HG02870 (cell line): ENCODE data around the gene SAMD10.
"Not testable (repeated sequence)": the region's sequence is repeated elsewhere in the genome, so short reads cannot be mapped to it uniquely, and the experiment has no call there.

ENCODE experiments used
- ATAC-seq: cut with Tn5 transposase; IDR thresholded peaks from one replicate; pipeline ENCODE4 v1.9.1; 2021; ENCODE audit warnings: mild to moderate bottlenecking, moderate library complexity; ENCODE audit not compliant: unreplicated experiment

The SAMD10 gene

DNA sequence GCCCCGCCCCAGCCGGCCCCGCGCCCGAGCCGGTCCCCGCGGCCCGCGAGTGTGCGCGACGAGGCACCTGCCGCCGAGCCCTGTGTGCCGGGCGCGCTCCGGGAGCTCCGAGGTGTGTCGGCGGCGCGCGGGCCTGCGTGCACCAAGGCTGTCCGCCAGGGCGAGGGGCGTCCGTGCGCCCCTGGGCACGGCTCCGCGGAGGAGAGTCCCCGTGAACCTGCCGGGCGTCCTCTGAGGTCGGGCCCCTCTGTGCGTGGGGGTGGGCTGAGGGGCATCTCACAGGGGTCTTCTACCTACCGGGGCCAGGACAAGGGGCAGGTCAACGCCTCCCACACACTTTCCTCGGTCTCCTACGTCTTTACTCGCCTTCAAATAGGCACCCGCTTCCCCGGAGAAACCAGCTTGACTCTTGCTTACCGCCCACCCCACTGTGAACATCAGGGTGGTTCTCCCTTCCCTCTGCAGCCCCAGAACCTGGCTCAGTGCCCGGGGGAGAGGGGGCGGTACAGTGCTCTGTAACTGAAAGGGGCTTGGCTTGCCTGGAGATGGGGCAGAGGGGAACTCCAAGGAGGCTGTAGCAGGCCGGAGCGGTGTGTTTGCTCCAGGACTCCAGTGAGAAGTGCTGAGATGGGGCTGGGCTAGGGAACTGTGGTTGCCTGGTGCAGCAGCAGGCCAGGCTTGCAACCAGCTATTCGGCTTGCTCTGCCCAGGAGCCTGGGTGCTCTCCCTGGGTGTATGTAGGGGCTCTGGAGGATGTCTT is at the start of gene SAMD10:
TSS of gene SAMD10 (minus strand) at position 86 of the 760 bp plus-strand sequence. CDS start 175 bp downstream, outside the sequence.
- peak; percentile 26 for ATAC-seq

DNA sequence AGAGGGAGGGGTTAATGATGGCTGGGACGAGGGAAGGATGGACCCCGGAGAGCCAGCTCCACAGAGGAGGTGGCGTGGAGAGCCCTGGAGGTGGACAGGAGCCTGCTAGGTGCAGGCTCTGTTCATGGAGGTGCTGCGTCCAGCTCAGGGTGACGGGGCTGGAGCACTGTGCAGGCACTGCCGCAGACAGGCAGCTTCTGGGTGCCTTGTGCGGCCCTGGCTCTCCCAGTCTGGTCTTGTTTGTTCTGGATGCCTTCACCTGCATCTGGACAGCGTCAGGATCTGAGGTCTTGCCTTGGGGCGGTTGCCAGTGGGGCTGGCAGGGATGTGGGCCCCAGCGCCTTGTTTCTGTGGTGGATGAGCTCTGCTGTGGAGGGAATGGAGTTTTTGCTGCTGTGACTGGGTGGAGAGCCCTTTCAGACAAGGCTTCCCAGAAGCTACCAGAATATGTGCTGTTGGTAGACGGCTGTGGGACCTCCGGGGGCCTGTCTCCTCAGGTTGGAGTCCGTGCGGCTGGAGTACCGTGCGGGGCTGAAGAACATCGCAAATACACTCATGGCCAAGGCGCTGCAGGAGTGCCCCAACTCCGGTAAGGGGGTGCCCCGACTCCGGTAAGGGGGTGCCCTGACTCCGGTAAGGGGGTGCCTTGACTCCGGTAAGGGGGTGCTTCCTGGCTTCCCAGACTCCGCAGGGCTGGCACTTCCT is 48.7 kb upstream of the SAMD10 start:
- ATAC-seq: no peak

DNA sequence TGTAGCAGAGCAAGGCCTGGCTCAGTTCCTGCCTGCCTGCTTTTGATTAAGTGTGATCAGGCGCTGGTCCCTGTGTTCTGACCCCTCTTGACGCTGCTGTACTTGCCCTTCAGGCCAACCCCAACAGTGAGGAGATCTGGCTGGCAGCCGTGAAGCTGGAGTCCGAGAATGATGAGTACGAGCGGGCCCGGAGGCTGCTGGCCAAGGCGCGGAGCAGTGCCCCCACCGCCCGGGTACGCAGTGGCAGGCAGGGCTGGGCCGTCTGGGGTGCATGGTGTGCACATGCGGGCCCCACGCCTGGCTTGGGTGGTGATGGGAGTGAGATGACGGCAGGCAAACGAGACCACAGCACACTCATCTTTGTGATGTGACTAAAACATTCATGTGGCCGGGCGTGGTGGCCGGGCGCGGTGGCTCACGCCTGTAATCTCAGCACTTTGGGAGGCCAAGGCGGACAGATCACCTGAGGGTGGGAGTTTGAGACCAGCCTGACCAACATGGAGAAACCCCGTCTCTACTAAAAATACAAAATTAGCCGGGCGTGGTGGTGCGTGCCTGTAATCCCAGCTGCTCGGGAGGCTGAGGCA is 46.5 kb upstream of the SAMD10 start:
- ATAC-seq: no peak

DNA sequence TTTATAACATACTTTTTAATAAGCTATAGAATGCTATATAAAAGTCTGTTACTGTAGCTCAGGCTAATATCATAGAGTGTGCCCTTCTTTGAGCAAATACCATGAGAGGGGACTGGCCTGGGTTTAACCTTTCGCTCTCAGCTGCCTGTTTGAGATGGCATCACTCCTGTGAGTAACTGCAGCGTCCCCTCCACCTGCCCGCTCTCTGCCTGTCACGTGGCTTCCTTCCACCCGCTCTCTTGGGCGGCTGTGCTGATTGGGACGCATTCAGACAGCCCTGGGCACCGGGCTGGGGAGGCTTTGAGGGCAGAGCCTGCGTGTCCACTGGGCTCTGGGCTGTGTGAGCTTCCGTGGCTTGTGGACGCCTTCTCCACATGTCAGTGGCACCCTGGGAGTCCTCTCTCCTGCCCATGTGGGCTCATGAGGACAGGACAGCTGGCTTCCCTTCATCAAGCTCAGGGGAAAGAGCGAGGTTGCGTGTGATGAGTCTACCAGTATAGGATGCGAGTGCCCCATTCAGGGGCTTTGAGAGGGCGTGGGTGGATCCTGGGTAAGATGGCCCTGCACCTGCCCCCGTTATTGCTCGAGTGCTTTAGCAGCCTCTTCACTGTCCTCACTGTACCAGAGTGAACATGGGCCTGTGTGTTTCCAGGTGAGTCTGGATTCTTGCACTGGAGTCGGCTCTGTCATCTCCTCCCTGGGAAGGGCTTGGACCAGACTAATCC is 45.8 kb upstream of the SAMD10 start:
- no peak for ATAC-seq

DNA sequence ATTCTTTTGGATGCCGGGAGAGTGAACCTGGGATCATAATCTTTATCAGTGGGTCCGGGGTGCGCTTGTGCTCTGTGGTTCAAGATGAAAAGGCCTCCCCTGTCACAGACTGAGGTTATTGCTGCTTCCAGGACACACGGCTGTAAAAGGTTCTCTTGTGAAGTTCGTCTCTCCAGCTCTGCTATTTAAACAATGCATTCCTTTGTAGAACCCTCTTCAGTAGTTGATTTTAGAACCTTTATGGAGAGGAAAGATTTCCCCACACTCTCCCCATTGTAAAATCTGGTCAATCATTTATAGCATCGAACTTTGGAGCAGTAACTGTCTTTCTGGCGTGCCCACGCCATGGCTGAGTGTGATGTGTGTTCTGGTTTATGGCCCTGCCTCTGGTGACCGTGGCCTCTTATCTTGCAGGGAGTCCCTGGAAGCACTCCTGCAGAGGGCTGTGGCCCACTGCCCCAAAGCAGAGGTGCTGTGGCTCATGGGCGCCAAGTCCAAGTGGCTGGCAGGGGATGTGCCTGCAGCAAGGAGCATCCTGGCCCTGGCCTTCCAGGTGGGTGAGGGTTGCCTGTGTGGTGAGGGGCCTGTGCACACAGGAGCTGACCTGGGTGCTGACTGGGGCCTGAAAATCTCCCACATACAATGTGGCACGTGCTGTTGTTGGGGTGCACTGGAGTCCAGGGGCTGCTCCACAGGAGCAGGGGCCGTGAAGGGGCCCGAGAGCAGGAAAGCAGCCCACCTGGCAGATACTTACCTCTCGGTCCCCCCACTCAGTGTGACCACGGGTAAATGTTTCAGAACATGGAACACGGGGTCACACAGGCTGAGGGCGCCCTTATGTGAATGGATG is 44.9 kb upstream of the SAMD10 start:
- ATAC-seq: no peak

DNA sequence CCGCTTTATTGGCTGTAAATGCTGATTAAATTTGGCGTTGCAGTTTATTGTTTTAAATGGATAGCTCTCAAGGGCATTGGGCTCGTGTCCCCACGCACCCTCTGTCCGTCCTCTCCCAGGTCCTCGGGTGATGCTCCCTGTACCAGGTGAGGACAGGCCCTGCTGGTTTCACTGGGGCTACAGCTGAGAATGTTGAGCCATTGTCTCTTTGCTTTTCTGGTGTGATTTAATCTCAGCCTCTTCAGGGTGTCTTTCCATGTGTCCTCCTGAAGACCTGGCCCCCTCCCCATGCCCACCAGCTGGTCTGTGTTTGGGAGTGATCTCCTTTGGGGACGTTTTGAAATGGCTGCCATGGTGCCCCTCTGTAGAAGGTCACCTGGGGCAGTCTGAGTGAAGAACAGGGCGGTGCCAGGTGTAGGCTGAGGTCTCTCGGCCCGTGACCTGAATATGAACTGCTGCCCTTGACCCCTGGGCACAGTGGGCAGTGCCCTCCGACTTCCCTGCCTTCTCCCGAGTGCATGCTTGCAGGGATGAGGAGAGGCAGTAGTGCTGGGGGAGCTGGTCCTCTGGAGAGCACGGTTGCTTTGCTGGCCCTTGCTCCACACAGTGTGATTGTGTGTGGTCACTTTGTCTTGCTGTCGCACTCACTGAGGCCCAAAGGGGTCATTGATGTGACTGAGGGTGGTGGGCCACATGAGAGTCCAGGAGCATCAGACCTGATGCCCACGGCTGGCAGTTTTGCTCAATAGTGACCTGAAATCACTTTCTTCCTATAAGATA is 44.1 kb upstream of the SAMD10 start:
- no peak for ATAC-seq

DNA sequence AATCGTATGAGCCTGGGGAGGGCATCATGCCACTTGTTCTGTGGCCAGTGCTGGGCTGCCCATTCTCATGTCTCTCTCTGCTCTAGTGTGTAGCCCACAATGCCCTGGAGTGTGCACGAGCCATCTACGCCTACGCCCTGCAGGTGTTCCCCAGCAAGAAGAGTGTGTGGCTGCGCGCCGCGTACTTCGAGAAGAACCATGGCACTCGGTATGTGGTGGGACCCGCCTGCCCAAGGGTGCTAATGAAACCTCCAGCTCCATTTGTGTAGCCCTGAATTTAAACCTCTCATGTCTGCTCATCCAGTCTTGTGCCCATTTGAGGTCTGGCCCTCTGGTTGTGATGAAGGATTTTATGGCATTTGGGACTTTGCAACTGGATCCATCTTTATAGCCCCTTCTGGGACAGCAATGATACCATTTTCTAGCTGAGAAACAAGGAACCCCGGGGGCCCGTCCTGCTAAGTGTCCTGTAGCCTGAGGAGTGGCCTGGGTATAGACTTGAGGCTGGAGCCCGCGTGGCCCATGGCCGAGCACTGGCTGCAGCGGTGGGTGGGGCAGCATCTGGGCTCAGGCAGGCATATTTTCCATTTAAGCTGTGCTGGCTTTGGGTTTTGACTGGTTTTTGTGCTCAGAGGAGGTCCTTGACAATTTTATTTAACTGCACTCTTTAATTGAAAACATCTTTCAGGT is 43.4 kb upstream of the SAMD10 start:
- no peak for ATAC-seq

DNA sequence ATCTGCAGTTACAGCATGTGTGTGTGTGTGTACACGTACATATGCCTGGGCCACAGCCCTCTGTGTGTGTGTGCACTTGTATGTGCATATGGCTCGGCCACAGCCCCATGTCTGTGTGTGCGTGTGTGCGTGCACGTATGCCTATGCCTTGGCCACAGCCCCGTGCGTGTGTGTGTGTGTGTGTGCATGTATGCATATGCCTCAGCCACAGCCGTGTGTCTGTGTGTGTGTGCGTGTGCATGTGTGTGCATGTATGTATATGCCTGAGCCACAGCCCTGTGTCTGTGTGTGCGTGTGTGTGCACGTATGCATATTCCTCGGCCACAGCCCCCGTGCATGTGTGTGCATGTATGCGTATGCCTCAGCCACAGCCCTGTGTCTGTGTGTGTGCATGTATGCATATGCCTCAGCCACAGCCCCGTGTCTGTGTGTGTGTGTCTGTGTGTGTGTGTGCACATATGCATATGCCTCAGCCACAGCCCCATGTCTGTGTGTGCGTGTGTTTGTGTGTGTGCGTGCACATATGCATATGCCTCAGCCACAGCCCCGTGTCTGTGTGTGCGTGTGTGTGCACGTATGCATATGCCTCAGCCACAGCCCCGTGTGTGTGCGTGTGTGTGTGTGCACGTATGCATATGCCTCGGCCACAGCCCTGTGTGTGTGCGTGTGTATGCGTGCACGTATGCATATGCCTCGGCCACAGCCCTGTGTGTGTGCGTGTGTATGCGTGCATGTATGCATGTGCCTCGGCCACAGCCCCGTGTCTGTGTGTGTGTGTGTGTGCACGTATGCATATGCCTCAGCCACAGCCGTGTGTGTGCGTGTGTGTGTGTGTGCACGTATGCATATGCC is 41.9 kb upstream of the SAMD10 start:
- ATAC-seq: no peak

DNA sequence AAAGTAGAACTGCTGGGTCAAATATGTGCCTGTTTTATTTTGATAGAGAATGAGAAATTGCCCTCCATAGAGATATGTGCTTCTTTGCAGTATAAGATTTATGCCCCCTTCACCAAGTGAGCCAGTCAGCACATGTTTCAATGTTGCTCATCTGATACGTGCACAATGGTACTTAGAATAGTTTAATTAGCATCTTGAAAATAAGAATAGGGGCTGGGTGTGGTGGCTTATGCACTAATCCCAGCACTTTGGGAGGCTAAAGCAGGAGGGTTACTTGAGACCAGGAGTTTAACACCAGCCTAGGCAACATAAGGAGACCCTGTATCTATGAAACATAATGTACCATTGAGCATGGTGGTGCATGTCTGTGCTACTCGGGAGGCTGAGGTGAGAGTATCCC is 36.2 kb upstream of the SAMD10 start:
- ATAC-seq: no peak

DNA sequence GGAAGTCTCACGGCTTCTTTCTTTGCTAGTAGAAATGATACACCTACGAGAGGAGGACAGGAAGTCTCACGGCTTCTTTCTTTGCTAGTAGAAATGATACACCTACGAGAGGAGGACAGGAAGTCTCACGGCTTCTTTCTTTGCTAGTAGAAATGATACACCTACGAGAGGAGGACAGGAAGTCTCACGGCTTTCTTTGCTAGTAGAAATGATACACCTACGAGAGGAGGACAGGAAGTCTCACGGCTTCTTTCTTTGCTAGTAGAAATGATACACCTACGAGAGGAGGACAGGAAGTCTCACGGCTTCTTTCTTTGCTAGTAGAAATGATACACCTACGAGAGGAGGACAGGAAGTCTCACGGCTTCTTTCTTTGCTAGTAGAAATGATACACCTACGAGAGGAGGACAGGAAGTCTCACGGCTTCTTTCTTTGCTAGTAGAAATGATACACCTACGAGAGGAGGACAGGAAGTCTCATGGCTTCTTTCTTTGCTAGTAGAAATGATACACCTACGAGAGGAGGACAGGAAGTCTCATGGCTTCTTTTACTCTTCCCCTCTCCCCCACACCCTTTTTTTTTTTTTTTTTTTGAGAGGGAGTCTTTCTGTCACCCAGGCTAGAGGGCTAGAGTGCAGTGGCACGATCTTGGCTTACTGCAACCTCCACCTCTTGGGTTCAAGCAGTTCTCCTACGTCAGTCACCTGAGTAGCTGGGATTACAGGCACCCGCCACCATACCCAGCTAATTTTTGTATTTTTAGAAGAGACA is 33.1 kb upstream of the SAMD10 start:
- not testable (repeated sequence) for ATAC-seq

DNA sequence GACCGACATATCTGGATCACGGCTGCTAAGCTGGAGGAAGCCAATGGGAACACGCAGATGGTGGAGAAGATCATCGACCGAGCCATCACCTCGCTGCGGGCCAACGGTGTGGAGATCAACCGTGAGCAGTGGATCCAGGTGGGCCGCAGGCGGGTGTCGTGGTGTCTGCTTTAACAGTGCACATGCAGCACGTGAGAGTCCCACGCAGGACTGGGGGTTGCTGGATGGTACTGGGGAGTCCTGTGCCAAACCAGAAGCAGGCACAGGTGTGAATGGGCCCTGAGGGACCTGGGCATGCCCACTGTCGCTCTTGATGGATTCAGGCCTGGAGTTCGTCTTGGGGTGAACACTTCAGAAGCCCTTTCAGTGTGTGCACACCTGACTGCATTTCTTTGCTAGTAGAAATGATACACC is 31.9 kb upstream of the SAMD10 start:
- no peak for ATAC-seq

DNA sequence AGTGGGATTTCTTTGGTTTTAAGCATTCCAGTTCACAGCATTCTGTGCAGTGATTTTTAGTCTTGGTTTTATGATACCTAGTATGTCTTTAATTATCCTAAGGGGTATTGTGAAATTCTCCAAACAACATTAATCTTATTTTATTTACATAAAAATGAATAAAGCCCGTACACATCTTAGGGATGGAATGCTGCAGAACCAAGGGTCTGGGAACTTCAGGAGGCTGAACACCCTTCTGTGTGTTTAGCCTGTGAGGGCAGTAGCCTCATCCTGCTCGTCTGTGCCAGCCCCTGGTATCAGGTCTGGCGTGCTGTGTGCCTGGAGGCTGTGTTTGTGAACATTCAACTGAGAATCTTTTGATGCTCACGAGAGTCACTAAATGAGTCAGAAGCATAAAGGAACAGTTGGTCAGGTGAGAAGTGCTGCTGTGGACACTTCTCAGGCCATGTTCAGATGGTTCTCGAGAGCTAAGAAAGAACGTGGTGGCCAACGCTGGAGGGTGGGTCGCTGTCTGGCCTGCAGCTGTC is 31.3 kb upstream of the SAMD10 start:
- ATAC-seq: no peak

DNA sequence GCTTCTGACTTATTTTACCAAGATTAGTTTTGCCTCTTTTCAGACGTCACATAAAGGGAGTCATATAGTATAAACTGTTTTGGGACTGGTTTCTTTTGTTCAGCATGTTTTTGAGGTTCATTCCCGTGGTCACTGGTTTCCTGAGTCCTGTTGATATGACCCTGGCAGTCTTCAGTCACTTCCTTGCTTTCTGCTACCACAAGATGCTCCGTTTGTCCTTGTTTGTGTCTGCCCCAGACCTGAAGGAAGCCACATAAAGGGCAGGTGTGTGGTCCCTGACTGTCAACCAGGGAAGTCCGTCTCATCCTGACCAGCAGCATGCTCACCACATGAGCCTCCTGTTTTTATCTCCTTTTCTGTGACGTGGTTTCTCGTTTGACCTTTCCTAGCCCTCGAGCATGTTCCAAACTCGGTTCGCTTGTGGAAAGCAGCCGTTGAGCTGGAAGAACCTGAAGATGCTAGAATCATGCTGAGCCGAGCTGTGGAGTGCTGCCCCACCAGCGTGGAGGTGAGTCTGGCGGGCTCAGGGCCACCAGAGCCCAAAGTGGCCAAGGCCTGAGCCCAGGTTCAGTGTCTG is 30.5 kb upstream of the SAMD10 start:
- ATAC-seq: no peak

DNA sequence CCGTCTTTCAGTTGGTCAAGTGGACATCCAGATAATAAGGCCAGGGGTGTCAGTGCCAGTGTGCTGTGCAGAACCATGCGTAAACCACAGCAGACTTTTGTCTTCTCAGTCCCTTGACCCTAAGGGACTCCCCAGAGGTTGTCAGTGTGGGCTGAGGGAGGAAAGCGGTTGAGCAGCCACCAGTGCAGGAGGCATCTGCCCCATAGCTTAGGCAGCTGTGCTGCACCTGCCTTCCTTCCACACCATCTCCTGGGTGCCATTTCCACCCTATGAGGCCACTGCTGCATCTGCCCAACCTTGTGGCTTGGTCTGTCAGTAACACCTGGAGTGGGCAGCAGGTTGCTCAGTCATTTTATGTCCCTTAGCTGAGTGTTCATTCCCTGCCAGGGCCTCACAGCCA is 27.5 kb upstream of the SAMD10 start:
- no peak for ATAC-seq

DNA sequence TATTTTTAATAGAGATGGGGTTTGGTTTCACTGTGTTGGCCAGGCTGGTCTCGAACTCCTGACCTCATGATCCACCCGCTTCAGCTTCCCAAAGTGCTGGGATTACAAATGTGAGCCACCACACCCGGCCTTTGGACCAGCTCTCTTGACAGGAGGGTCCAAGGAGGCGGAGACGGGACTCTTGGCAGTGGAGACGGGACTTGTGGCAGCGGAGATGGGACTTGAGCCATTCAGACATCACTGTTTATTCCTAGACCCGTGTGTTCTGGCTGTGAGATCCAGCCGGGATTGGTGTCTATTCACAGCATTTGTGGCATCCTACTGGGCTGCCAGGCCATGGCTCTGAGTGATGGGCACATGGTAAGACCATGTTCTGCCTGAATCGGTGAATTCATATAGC is 27.0 kb upstream of the SAMD10 start:
- ATAC-seq: no peak

DNA sequence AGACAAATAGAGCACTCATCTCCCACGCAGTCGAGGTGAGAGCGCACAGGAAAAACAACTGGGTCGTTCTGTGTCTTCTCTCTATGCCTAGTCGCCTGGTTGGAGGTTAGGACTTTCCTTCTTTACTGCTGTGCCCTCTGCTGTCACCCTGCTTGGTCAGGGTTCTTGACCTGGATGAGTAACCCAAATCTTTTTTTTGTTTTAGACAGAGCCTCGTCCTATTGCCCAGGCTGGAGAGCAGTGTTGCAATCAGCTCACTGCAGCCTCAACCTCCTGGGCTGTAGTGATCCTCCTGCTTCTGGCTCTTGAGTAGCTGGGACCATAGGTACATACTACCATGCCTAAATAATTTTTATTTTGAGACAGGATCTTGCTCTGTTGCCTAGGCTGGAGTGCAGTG is 26.0 kb upstream of the SAMD10 start:
- ATAC-seq: no peak
